NCI-H146 treated with DMSO at 0.1 percent for 48 hours (cell line): Measurements from ENCODE around the gene BHMT.

Experiments used
- DNase-seq: peaks from one replicate; lab custom pipeline; 2025; ENCODE audit not compliant: unreplicated experiment; lab: John Stamatoyannopoulos, UW

Gene BHMT, protein sequence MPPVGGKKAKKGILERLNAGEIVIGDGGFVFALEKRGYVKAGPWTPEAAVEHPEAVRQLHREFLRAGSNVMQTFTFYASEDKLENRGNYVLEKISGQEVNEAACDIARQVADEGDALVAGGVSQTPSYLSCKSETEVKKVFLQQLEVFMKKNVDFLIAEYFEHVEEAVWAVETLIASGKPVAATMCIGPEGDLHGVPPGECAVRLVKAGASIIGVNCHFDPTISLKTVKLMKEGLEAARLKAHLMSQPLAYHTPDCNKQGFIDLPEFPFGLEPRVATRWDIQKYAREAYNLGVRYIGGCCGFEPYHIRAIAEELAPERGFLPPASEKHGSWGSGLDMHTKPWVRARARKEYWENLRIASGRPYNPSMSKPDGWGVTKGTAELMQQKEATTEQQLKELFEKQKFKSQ

DNA sequence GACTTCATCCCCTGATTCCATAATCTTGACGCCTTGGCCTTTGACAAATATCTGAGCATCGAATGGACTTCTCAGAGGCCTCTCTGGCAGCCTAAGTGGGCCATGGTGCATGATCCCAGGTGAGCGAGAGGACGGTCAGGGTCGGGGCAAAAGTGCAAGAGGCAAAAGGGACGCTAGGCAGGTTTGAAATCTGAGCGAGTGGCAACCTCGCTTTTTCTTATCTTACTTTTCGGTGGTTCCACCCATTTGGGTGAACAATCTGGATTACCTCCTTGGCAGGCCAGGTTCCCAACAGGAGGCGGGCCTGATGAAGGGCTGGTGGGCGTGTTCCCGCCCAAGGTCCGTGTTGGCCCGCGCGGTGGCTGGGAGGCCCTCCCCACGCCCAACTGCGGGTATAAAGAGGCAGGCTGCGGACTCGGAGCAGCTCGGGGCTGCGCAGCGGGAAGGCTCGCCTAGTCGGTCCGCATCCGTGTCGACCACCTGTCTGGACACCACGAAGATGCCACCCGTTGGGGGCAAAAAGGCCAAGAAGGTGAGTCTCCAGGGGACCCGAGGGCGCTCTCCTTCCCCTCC, at the start of gene BHMT:
TSS of gene BHMT (plus strand) at position 423 of the 573 bp plus-strand sequence. CDS start at position 500, 77 bp downstream.
- DNase-seq, result no peak

DNA sequence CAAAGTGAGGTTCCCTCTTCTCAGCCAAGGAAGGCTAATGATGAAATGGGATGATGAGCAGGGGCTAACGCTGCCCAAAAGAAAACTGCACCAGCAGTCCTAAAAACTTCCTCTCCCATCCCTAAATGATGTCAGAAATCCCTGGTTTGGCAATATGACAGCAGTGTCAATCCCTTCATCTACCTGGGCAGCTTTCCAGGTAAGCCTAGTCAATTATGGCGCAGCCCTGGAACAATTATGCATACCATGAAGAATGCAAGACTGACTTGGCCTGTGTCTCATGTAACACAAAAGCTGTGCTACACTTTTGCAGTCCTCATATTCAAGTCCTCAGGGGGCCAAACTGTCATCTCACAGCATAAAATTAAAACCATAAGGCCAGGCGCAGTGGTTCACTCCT, 49.2 kb upstream of the BHMT start:
- DNase-seq, result no peak

DNA sequence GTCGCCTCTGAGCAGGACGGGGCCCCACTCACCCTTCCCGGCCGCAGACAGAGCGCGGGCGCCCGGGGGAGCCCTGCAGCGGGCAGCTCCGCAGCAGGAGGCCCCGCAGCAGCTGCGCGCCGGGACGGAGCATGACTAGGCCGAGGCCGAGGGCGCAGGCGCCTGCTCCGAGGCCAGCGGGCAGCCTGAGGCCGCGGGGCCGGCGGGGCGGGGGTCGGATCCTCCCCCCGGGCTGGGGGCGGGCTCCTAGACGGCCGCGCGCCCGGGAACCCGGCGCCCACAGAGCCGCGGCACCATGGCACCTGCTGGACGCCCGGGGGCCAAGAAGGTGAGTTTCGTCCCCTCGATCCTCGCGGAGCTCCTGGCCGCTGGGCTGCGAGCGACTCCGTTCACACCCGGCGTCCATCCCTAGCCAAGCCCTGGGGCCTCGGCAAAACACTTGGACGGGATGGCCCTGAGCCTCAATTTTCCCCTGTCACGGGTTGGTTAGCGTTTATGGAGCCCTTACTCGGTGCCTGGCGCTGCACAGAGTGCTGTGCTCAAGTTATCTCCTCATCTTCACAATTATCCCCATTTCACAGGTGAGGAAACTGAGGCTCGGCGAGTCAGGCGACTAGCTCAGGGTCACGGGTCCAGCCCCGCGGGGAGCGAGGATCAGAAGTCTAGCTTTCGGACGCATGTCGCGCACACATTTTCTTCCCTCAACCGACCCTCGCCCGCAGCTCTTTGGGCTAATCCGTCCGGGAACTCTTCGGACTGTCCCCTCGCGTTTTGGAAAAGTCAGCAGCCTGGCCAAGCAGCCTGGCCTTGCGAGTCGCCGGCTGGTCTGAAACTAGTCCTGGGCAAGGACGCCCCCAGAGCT, 41.9 kb upstream of the BHMT start, which contains the start of the genes BHMT2 and DMGDH:
TSS of gene BHMT2 (plus strand) at position 280 of the 862 bp plus-strand sequence. CDS start at position 296, 16 bp downstream.
TSS of gene DMGDH (minus strand) at position 187 of the 862 bp plus-strand sequence. CDS start at position 133, 54 bp downstream.
- no peak for DNase-seq

DNA sequence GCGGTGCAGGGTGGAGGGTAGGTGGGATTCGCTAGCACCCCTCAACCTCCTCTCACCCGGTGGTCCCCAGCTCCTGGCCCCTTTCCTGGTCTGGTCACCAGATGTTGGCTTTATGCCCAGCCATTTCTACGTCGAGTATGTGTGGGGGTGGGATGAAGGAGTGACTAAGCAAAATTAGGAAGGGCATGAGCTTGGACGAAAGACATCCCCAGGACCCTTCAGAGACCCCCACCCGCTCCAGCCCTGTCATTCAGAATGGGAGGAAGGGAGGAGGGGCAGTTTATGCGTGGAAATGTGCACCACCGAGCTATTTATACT, 41.3 kb upstream of the BHMT start:
- DNase-seq, result no peak

DNA sequence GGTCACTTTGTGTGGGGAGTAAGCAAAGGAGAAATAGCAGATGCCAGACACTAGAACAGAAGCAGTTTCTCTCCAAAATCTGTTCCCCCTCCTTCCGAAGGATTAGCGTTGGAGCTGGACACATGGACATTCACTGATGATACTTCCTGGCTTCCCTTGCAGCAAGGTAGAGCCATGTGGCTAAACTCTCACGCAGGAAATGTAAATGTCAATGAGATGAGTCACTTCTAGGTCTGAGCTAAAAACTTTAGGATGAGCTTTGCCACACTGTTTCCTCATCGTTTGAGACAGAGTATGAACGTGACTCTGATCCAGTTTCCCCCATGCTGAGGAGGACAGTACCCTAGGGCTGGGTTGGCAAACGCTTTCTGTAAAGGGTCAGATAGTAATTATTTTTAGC, 37.0 kb upstream of the BHMT start:
- no peak for DNase-seq

DNA sequence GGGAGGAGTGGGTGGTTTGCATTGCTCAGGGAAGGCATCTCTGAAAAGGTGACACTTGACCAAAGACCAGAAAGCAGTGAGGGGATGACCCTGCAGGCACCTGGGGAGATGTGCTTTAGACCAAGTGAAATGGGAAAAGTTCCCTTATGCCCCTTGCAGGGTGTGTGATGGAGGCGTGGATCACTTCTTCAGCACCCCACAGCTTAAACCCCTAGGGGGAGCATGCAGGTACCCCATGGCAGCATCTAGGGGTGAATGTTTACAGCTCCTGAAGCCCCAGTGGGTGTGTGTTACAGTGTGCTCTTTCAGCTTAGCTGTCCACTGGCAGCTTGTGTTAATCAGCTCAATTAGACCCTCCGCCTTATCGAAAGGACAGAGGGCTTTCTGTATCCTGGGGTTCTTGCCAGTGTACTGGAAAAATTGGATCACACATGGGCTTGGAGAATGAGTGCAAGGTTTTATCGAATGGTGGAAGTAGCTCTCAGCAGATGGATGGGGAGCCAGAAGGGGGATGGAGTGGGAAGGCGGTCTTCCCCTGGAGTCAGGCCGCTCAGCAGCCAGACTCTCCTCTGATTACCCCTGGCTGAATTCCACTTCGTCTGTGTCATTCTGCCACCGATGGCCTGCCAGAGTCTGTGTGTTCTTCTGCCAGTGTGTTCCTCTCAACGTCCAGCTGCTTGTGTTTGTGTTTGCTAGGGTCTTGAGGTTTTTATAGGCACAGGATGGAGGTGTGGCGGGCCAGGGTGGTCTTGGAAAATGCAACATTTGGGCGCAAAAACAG, 35.8 kb upstream of the BHMT start:
- no peak for DNase-seq

DNA sequence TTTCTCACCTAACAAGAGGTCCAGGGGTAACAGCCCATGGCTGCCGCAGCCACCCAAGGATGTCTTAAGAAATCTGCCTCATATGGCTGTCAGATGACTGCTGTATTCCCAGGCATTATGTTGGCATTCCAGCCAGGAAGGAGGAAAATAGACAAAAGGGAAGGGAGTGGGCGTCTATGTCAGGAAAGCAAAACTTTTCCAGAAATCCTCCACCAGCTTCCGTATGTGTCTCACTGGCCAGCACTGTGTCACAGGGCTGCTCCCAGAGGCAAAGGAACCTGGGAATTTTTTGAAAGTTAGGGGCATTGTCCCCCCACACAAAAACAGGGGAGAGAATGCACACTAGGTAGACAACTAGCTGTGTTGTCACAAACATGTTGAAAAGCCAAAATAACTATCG, 34.8 kb upstream of the BHMT start:
- DNase-seq, result no peak

DNA sequence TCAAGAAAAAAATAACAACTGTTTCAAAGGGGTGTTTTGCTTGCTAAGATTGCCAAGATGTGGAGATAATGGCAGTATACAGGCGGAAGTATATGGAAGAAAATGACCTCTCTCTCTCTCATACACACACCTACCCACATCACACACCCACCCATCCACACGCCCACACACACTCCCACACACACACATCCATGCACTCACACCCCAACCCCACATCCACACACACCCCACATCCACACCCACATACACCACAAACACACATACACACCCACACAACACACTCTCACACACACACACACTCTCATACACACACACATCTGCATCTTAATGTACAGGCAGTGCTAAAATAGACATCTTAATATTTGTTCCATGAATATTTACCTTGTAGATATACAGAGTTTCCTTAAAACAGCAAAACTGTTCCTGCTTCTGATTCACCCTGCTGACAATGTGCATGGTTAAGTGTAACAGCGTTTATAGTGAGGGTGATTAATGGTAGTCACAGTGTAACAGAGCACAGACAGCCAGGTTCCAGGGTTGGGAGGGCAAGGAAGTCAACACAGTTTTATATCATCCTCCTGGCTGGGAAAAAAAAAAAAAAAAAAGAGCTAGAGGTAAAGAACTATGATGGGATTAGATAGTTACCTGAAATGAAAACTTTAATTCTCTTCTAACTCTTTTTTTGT, 33.8 kb upstream of the BHMT start:
- no peak for DNase-seq

DNA sequence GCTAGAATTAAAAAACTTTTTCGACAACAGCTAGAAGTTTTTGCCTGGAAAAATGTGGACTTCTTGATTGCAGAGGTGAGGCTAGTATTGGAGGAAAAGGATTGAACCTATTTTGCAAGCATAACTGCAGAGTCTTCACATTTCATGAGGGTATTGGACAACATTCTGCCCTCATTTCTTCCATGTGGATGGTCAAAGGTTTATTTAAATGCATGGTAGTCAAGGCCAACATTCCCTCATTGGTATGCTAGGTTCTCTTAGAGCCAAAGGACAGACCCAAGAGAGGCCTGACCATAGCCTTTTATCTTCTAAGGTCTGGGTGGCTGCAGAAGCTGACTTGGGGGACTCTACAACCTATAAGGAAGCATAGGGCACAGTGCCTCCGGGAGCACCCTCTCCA, 30.8 kb upstream of the BHMT start:
- DNase-seq, result no peak

DNA sequence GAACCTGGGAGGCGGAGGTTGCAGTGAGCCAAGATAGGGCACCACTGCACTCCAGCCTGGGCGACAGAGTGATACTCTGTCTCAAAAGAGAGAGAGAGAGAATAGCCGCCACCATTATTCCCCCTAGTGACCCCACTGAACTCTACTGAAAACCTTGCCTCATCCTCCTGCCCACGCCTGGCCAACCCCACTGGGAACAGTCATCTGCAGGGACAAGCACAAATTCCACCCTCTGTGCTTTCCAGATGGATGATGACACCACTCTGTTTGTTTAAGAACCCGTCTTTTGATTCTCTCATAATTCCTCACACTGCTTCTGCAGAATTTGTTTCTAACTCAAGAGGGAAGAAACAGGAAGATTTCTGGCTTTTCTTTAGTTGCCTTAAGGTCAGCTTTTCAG, 29.8 kb upstream of the BHMT start:
- no peak for DNase-seq

DNA sequence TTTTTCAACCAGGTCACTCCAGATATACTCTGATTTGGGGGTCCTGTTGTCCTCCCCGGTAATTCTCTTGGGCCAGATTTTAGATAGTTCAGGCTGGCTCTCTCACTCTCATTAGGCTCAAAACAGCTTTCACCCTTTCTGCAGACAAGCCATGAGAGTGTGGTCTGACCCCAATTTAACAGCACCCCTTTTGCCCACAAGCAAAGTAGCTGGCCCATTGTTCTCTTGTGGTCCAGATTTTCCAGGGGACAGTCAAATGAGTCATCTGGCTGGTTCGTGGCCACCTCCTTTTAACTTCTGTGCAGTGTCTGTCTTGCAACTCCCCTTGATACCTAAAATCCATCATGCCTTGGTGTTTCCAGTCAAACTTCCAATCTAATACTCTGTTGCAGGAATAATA, 25.5 kb upstream of the BHMT start:
- DNase-seq, result no peak

DNA sequence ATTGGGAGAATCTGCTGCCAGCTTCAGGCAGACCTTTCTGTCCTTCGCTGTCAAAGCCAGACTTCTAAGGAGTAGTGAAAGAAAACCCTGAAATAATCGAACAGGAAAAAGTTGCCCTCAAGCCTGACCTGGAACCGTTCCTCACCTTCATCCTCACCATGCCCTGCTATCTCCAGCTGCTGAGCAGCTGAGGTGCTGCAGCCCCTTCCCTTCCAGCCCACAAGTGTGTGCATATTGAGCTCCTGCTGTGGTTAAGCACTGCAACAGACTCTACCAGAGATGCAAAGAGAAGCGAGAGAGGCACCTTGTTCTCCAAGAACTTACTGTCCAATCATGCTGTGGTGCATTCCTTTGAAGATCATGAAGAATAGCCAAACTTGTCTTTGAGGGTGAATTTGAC, 23.1 kb upstream of the BHMT start:
- no peak for DNase-seq

DNA sequence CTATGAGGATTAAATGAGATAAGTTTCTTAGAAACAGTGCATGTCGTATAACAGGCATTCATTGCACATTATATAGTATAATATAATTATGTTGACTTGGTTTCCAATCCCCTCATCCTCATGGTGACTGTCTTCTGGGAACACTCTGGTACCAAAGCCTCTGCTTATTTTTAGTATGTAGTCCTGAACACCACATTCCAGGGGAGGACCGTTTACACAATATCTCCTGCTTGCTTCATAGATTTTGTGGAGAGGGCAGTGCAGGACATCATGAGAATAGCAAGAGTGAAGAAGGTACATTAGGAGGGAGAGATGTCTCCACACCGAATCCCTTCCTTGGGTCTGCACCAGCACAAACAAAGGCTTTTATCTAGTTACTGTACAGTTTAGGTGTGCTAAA, 20.5 kb upstream of the BHMT start:
- no peak for DNase-seq

DNA sequence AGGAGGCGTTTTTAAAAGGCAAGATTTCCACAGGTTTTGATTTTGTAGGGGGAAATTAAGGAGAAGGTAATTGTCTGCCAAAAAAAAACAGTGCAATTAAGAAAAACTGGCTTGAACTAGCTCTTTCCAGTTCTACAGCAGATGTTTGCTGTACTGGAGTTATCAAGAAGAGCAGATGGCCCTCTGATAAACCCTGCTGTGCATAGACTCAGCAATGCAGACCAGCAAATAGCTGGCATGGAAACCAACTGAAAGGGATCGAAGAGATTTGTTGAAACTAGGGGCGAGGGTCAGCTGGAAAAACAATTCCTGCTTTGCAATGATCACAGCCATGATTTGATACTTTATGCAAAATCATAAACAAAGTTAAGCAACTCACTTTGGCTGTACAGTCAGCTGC, 17.8 kb upstream of the BHMT start:
- DNase-seq, result peak; percentile 96

DNA sequence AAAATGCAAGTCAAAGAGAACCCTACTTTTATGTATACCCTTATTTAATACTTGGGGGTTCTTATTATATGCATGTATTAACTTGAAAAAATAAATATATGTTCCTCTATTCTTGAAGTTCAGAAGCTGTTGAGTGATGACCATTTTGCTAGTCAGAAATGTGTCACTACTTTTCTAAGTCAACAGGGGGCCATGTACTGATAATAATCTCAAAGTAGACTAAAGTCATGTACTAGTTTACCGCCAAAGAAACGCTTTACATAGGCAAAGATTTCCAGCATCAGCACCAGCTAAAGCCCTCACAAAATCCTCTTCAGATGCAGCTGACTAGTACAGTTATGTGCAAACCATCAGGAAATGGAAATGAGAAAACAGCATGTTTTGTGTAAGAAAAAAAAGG, 5.7 kb upstream of the BHMT start:
- no peak for DNase-seq

DNA sequence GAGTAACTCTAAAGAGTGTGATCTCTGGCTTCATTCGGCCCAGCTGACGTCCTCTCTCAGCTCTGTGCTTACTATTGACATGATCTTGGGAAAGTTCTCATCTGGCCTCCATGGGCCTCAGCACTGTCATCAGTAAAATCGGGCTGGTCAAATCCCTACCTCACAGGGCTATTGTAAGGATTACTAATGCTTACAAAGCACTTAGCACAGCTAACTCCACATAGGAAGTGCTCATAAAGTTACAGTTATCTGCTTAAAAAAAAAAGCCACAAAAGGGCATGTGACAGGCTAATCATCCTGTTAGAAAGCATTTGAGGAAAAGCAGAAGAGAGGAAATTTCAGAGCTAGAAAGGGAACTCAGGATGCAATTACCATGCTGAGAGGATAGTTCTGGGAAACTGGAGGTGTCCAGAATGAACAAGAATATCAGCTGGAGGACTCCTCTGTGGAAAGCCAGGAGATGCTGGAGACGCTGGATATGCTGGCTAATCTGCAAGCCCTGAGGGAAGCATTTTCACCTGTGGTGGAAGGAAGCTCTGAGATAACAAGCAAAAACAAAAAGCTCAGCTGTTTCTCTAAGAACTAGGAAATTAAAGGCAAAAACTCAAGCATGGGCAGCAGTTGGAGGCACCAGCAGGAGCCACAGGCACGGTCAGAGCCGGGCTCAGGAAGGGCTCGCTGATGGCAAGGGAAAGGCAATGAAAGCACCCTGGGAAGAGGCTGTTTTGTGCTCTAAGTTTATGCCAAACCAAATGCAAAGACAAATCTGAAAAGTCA, 4.4 kb upstream of the BHMT start:
- peak; percentile 32 for DNase-seq

DNA sequence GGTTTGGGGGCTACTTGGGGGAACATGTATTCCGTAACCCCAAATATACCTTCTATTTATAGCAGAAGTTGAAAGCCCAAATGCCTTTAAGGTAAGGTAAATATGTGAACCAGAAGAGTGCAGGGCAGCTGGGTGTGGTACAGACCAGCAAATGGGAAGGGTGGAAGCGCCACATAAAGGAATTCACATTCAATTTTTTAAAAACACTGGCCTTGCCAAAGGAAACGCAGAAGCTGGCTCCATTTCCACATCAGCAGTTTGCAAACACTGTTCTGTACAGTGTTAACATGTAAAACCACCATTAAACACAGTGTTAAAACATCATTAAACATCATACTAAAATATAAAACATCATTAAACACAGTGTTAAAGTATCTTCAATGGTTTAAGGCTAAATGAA, 3.5 kb upstream of the BHMT start:
- DNase-seq, result no peak

DNA sequence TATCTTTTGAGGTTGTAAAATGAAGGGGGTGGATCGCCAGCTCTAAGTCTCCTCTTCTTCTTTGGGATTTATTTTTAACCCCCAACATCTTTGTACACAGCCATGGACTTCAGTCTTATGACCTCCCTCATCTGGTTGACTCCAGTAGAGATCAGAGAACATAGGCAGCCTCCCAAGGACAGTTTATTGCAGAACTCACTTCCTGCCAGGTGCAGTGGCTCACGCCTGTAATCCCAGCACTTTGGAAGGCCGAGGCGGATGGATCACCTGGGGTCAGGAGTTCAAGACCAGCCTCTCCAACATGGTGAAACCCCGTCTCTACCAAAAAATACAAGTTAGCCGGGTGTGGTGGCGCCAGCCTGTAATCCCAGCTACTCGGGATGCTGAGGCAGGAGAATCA, 2.8 kb upstream of the BHMT start:
- no peak for DNase-seq
